ENCODE data around the gene TSPAN15.

TSPAN15 gene

DNA sequence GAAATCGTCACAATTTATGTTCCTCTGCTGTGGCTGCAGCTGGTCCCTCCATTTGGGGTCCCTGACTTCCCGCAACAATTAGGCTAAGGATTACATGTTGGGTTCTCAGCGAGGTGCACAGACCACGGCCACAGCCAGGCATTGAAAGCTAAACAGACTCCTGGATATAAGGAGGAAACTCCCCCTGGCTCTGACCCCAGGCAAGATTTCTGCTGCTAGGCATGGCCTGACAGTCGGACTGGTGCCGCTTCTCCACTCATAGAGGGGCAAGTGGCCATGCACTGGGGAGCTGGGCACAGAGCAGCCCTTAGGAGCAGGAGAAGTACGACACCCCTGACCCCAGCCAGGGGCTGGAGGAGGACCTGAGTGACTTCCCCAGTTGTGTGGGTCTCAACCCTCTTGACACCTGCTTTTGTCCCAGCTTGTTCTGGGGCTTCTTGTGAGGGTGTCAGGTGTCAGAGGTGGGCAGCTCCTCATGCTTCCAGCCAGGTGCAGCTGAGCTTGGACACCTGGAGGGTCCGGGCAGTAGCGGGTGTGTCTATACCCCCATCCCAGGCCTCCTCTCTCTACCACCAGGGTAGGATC is 38.3 kb downstream of the TSPAN15 start:
- DNase-seq = no peak

GRCh38 chr10:69490876-69491275 is 39.6 kb downstream of the TSPAN15 start:
- no peak for DNase-seq

- DNase-seq = no peak
These were observed 40.3 kb downstream of the TSPAN15 start for GRCh38 chr10:69491611-69492010.

DNA sequence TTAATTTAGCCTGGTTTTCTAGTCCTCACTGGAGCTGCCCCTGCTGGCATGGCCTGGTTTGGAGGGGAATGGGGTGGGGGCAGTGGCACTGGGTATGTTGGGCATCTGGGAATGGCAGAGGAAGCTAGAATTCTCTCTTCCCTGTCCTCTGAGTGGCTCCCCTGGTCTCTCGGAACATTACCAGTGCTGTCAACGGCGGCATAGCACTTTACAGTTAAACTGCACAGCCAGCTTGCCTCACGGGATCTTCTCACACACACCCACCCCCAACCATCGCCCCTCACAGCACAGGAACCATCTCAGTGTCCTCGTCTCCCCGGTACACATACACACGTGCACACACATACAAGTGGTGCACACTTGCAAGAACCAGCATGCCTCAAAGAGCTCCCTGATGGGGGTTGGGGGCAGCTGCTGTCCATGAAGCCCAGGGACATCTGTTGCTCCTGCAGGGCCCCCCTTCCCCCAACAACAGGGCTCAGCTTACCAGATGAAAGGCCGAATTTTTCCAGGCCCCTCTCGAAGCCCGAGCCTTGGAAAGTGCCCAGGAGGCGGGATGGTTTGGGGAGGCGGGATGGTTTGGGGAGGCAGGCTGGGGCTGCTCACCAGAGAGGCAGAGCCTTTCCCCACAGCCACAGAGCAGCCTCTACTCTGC is 41.0 kb downstream of the TSPAN15 start:
- DNase-seq = no peak

- no peak for DNase-seq
These were observed 41.6 kb downstream of the TSPAN15 start for GRCh38 chr10:69492746-69493462.

DNA sequence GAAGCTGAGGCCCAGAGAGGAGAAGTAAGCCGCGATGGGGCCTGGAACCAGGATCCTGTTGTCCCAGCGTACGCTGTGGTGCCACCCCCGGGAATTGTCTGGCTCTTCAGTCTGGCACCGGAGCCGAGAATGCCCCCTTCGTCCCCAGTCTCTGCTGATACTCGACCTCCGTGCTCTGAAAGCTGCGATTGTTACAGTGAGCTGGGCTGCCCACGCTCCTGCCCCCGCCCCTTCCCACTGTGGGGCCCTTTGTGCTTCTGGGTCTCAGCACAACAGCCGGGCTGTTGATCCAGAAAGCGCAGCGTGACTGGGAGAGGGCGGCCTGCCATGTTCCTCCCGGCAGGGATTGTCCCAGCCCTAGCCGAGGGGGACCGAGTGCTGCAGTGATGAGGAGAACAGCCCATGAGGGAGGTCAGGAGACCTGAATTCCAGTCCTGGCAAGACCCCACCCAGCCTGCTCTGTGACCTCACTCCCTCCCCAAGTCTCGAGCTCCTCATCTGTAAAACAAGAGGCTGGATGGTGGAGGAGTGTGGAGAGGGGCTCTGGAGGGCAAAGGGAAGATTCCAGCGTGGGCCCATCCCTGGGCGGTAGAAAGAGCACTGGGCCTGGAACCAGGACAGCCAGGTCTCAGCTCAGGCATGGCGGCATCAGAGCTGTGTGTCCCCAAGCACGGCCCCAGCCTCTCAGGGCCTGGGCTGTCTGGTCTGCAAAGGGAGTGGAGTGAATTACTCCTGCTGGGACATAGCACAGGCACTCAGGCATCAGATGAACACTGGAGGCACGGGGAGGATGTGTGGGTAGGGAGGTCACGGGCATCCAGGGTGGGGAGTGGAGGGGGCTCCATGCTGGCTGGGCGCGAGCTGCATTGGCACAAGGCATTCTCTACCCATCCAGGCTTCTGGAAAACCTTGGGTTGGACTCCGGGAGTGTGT is 43.6 kb downstream of the TSPAN15 start:
- DNase-seq = no peak

- no peak for DNase-seq
These were observed 44.4 kb downstream of the TSPAN15 start for GRCh38 chr10:69495666-69496065.

DNA sequence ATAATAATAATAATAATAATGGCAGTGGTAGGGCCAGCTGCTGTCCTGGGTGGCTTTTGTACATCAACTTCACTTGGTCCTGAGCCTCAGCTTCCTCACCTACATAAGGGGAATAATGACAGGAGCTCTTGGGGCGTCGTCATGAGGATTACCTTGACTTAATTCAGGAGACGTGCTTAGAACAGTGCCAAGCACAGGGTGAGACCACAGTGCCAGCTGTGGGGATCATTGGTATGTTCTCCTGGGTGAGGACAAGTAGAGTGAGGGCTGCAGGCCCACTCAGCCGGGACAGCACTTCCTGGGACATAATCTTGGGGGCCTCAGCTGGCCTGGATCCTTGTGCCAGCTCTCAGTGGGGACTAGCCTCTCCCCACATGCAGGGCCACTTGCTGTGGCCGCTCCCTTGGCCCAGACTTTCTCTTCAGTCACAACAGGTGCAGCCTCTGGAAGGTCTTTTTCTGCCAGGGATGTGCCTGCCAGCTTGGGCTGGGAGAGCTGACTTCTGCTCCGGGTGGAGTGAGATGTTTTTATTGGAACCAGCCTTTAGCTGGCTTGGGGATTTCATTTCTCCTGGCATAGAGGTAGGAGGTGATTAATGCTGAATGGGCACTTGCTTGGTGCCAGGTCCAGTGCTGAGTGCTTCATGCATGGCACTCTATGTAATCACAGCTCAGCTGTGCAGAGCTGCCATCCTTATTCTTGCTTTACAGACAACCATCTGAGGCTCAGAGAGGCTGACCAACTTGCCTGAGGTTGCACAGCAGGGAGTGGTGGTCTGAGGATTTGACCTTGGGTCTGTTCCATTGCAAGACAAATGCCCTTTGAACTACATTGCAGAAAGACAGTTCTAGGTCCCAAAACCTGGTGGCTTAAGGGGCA is 45.3 kb downstream of the TSPAN15 start:
- DNase-seq = no peak

GRCh38 chr10:69497231-69497561 is 45.9 kb downstream of the TSPAN15 start:
- no peak for DNase-seq

- DNase-seq = no peak
These were observed 46.5 kb downstream of the TSPAN15 start for GRCh38 chr10:69497611-69498390.

DNA sequence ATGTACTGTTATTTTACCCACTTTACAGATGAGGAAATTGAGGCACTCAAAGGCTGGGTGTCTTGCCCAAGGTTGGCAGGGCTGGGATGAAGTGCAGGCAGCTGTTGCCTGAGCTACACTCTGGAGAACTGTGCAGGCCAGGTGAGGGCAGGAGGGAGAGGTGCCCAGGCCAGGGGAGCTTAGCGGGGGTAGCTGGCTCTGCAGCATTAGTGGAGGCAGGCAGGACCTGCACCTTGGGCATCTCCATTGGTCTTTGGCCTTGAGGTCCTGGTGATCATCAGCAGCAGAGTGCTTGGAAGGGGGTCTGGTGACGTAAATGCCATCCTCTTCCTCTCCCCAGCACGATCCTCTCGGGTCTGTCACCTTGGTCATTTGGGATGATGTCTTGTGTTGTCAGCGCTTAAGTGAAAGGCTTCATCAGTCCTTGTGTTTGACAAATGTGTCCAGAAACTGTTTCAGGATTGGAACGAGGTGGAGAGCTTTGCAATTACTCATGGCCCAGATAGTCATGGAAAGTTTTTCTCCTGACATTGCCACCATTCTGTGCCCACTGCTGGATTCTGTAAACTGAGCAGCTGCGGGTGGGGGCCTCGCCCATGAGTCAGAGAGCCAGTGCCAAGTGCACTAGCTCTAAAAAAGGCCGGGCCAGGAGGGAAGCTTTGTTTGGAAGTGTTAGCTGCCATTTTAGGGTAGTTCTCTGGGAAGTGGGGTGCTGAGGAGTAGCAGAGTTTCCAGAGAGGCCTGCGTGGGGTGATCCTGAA is 47.6 kb downstream of the TSPAN15 start:
- no peak for DNase-seq

DNA sequence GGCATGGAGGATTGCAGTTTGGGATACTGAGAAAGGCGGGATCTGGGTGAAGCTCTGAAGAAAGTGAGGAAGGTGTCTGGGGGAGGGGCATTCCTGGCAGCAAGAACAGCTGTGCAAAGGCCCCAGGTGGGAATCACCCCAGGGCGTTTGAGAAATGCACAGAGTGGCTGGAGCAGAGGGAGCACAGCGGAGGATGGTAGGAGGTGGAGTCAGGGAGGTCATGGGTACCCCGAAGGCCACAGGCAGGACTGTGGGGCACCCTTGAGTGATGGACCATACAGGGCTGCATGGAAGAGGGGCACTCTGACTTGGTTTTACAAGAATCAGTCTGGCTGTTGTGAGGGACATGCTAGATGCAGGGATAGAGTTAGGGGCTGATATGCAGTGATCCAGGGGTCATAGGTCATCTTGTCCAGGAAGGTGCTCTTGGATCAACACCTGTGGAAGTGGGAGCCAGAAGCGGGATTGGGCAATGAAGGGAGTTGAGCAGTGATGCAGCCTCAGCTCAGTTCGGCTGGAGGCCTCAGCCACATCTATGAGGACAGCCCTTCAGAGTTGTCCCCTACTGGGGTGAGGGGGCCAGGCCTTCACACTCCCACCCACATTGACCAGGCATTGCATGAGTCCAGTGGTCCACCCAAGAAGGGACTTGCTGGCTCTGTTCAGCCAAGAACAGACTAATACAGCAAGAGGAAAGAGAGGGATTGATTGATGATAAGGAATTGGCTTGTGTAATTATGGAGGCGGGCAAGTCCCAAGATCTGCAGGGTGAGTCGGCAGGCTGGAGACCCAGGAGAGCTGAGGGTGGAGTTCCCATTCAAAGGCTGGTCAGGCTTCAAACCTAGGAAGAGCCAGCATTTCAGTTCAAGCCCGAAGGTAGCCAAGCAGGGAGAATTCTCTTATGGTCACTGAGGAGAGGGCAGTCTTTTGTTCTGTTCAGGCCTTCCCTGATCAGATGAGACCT is 48.7 kb downstream of the TSPAN15 start:
- no peak for DNase-seq

DNA sequence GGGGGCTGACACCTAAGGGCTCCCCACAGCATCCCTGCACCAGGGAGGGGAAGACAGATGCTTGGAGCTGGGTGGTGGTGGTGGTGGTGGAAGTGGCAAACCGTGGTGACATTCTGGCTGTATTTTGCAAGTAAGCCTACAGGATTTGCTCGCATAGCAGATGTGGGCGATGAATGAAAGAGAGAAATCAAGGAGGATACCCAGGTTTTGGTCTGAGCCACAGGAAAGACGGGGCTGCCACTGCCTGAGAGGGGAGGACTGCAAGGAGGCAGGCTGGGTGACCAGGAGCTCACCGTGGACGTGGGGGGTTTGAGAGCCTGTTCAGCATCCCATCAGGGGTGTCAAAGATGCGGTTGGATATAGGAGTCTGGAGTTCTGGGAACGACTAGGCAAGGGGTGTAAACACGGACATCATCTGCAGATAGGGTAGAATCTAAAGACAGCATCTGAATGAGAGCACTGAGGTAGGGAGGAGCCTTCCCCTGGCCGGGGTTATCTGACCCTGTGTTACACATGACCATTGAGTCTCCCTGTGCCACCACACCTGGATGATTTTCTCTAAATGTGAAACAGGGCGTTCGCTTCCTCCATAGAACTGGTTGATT is 49.7 kb downstream of the TSPAN15 start:
- DNase-seq = no peak

- DNase-seq = no peak
These were observed 50.4 kb downstream of the TSPAN15 start for GRCh38 chr10:69501657-69502056.

- no peak for DNase-seq
These were observed 51.3 kb downstream of the TSPAN15 start for GRCh38 chr10:69502589-69502988.

- DNase-seq = no peak
These were observed 52.0 kb downstream of the TSPAN15 start for GRCh38 chr10:69503001-69503895.

GRCh38 chr10:69503896-69504265 is 52.6 kb downstream of the TSPAN15 start:
- no peak for DNase-seq
